Neural cell (in vitro differentiated cells): Measurements from ENCODE around the gene PRKG1.

ENCODE experiments used
- CTCF ChIP-seq: fragments of 450-650 bp; IDR thresholded peaks from 2 replicates; pipeline ENCODE4 v1.5.1; 2014; ENCODE audit warnings: antibody characterized with exemption, mild to moderate bottlenecking, moderate library complexity; ENCODE audit not compliant: poor library complexity, severe bottlenecking
- EZH2 ChIP-seq: fragments of 200-600, 300-800 bp; shearing (Covaris generic), sonication (generic); IDR thresholded peaks from 2 replicates; pipeline ENCODE4 v1.6.1; 2014; ENCODE audit warnings: antibody characterized with exemption, low read length, borderline replicate concordance, mild to moderate bottlenecking; ENCODE audit not compliant: insufficient read depth, poor library complexity, severe bottlenecking
- POLR2AphosphoS5 ChIP-seq: IDR thresholded peaks from 2 replicates; pipeline ENCODE4 v1.6.1; 2012
- REST ChIP-seq: IDR thresholded peaks from 2 replicates; pipeline ENCODE4 v1.6.1; 2012; ENCODE audit warnings: borderline replicate concordance

GRCh38 chr10:51656503-51656902, 582.2 kb downstream of the PRKG1 start:
- TF ChIP-seq CTCF (no peak), REST (no peak), POLR2AphosphoS5 (no peak), EZH2 (no peak)
